ENCODE measurements around the gene FGD2.
A peak's percentile ranks its signal among the peaks of the same experiment; 100 is the strongest.
"Not testable (repeated sequence)": the region's sequence is repeated elsewhere in the genome, so short reads cannot be mapped to it uniquely, and the experiment has no call there.

FGD2 gene

DNA sequence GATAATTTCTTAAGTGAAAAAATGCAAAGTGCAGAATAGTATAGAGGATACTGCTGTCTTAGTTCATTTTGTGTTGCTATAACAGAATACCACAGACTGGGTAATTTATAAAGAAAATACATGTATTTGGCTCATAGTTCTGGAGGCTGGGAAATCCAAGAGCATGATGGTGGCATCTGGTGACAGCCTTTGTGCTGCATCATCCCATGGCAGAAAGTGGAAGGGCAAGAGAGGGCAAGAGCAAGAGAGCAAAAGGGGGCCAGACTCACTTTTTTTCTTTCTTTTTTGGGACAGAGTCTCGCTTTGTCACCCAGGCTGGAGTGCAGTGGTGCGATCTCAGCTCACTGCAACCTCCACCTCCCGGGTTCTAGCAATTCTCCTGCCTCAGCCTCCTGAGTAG lies 37.6 kb downstream of the FGD2 start:
- not testable (repeated sequence) for DNase-seq

DNA sequence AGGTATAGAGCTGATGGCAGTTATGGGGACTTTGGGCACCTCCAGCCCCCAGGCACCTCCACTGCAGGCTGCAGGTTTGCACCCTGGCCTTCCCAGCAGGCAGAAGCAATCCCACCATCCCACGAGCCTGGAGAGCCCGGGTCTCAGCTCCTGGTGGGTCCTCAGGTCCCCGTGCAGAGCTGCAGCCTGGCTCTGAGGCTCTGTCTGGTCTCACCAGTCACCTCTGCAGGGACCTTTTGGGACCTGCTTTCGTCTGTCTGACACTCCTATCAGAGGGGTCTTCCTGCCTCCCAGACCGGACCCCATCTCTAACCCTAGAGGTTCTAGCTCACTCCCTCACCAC lies 41.9 kb downstream of the FGD2 start:
- DNase-seq, result no peak

DNA sequence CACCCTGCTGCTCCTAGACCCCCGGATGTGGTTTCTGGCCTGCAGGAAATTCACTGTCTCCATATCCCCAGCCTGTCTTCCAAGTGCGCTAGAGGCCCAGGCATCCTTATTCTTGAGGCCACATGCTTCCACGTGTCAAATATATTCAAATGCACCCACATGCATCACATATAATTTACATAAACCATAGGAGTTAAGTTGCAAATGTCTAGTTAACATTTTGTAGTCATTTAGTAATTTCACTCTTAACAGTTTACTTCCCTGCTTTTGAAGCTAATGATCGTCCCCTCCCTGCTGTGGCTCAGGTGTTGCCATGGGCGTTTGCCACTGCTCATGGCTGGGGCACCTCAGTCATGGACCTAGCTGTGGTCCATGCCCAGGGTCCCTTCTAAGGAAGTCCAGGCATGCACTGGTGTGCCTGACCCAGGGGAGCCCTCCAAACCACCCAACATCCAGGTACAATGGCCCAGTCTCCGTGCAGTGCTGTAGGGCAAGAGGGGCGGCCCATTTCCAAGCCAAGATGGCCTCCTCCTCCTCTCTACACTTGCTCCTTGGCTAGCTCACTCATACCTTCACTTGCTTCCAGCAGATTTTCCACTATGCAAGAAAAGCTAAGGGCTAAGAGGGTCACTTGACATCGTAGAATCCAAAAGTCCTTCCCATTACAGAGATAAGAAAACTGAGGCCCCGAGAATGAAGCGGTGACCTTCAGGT lies 42.4 kb downstream of the FGD2 start:
- DNase-seq, result no peak

DNA sequence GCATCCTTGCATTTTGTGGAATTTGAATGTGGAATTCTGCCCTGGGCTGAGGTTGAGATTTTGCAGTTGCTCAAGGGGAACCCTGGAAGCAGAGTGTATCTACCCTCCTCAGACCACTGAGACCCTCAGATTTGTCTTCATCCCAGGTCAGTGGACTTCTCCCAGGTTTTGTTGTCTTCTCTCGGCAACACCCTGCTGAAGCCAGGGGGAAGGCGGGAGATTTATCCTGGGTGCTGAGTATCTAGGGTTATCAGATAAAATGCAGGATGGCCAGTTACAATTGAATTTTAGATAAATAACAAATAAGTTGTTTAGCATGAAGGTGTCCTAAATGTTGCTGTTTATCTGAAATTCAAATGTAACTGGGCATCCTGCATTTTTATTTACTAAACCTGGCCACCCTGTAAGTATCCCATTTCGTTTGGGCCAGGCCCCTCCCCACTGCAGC lies 43.0 kb downstream of the FGD2 start:
- no peak for DNase-seq

DNA sequence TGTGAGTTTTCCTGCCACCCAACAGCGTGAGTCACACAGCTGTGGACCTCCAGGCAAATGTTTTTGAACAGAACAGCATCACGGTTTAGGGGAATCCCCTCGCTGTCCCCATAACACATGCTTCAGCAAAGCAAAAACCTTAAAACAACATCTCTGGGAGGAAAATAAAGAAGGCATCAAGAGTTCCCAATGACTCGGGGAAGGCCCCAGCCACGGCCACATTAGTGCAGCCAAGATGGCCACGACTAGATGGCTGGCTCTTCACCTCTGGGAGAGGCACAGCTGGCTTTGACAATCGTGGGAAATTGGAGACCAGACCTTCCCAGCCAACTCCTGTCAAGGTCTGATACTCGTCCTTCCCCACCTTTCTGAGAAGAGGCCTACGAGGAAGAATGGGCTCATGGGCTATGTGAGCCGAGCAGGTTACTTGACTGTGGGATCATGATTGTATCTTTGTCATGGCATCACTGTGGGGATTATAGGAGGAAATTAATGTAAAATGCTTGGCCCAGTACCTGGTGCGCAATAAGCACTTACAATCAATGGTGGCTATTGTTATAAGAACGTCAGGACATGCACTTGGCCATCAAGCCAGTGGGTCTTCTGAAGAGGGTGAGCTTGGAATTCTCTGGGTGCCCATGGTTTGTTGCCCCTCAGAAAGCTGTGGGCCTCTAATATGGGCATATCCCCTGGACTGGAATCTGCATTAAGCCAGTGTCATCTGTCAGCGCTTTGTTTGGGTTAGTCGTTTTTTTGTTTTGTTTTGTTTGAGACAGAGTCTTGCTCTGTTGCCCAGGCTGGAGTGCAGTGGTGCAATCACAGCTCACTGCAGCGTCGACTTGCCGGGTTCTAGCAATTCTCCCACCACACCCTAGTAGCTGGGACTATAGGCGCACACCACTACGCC lies 43.6 kb downstream of the FGD2 start:
- no peak for DNase-seq

DNA sequence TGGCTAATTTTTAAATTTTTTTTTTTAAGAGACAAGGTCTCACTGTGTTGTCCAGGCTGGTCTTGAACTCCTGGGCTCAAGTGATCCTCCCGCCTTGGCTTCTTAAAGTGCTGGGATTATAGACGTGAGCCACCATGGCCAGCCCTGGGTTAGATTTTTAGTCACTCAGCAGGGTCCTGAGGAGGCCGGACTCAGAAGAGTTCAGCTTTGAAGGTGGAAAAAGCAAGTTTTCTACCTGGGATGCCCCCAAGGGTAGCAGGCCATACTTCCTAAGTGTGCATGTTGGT lies 44.2 kb downstream of the FGD2 start:
- no peak for DNase-seq

DNA sequence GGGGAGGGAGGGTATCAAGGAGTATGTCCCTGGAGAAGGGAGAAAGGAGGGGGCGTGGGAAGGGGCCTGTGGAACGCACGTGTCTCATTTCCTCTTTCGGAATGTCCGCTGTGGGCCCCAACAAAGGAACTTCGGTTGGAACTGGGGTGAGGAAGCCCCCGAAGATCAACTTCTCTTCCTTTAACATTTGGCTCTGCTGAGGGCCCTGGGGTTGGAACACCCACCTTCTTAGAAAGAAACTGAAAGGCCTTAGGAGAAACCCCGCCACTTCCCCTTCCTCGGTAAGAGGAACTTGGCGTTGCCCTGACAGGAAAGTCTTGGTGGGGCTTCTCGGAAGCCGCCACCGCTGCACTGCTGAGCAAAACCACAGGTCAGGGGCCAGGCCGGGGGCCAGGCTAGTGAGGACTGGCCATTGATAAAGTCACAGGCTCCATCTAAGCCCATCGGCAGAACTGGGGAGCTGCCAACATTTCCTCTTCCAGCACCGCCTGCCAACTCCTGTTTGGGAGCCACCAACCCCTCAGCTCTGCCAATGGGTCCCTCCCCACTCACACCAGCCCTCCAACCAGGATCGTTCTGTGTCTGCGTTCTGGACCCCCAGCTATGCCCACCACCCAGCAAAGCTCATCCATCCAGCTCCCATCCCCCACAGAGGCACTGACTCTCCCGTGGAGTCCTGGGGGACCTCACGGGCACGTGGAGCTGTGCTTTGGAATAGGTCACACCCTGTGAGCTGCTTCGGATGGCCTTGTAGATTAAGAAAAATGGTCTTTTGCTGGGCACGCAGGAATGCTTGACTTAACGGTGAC lies 44.8 kb downstream of the FGD2 start:
- no peak for DNase-seq

DNA sequence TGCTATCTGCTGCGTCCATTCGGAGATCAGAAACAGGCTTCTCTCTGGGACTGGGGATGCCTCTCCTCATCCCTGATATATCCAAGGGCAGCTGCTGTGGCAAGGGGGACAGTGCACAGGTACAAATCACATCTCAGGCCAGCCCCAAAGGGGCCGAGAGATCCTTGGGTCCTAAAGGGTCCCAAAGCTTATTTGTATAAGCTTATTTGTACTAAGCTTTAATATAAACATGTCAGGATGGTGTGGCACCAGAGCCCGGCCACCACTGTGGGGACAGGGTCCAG lies 45.3 kb downstream of the FGD2 start:
- no peak for DNase-seq

DNA sequence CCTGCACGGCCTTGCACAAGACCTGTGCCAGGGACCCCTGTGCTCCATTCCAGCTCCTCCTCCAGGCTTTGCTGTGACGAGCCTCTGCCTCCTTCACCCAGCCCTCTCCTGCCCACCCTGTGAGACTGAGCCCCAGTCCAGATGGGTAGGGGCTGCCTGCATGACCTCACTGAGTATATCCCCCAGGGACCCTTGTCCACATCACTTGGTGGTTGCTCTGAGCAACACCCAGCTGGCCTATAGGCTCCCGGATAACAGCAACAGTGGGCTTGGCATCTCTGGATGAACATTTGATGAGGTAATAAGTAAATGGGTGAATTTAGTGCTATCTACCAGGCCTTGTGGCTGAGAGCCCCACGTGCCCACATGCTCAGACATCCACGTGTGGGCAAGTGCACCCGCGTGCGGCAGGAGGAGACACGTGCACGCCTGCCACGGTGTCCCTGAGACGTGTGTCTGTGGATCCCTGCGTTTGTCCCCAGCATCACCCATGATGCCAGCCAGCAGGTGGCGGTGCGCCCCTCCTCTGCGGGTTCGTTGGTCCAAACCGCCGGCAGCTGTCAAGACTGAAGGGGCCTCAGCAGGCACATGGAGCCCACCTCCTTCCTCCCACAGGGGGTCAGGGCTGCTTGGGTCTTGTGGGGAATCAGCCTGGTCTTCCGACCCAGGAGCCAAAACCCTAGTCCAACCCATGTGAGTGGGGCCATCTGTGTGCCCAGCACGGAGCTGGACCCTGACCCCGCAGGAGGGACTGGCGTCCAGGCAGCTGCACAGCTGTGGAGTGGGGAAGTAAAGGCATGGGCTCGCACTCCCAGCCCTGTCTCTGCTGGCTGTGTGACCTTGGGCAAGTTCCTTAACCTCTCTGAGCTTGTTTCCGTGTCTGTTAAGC lies 45.9 kb downstream of the FGD2 start:
- peak; percentile 19 for DNase-seq

DNA sequence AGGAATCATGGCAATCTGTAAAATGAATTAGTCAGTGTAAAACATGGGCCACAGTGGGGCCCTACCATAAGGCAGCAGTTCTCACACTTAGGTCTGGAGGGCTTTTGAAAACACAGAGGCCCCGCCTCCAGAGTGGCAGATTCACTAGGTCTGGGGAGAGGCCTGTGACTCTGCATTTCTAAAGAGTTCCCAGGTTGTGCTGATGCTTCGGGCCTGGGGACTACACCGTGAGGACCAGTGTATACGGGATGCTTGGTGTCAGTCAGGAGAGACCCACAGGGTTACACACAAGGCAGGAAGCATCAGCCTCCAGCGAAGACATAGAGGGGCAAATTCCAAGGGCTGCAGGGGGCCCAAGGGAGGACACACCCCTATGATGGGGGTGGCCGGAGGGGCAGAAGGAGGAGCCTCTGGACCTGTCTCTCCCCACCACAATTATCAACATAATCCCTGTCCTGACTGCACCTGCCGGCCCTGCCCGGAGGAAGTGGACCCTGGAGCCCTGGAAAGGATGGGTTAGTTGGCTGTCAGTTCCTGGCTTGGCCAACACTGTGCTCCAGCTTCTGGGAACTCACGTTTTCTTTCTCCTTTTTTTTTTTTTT lies 46.7 kb downstream of the FGD2 start:
- no peak for DNase-seq

DNA sequence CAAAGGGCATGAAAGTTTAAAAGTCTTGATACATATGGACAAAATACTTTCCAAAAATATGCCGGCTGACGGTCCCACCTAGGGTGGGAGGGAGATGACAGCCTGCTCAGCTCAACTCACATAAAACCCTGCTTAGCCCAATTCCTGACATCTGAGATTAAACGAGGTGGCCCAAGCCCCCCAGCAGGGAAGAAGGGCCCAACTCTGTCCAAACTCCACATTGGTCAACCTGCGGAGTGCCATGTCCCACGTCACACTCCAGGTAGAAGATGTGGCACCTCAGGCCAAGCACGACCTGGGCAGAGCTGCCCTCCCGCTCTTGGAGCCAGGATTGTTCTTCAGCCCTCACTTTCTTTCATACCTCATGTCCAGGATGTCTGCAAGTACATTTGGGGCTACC lies 48.2 kb downstream of the FGD2 start:
- no peak for DNase-seq

DNA sequence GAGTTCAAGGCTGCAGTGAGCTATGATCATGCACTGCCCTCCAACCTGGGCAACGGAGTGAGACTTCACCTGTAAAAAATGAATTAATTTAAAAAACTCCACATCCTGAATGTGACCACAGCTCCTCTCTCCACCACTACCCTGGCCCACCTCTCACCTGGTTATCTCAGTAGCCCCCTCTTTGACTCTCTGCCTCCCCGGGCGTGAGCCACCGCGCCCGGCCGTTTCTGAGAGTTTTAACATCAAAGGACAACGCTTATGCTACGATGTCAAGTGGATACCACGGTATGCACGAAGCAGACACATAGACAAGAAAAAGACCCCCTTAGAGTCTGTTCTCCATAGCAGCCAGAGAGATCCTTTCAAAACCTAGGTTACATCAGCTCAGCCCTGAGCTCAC lies 48.7 kb downstream of the FGD2 start:
- no peak for DNase-seq

DNA sequence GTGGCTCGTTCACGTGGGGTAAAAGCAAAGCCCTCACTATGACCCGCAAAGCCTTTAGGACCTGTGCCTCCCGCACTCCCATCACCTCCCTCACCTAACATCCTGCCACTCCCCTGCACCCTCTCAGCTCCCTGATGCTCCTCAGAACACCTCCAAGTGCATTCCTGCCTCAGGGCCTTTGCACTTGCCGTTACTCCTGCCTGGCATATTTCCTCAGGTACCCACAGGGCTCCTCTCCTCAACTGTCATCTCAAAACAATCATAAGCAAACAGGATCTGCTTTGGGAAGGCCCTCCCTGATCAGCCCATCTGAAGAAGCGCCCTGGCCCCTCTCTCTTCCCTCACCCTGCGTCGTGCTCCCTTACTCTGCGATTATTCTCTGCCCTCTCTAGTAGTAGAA lies 49.1 kb downstream of the FGD2 start:
- no peak for DNase-seq

DNA sequence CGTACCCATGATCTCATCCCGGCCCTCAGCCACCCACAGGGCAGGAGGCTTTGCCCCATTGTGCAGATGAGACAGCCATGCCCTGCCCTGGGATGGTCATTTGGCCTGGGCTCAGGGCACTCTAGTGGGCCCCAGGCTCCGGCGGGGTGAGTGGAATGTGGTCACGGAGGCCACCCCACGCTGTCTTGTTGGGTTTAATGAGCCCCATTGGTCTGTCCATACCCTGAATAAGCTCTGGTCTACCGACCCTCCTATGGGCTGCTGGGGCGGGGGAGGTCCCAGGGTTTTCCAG lies 50.6 kb downstream of the FGD2 start:
- DNase-seq, result no peak

DNA sequence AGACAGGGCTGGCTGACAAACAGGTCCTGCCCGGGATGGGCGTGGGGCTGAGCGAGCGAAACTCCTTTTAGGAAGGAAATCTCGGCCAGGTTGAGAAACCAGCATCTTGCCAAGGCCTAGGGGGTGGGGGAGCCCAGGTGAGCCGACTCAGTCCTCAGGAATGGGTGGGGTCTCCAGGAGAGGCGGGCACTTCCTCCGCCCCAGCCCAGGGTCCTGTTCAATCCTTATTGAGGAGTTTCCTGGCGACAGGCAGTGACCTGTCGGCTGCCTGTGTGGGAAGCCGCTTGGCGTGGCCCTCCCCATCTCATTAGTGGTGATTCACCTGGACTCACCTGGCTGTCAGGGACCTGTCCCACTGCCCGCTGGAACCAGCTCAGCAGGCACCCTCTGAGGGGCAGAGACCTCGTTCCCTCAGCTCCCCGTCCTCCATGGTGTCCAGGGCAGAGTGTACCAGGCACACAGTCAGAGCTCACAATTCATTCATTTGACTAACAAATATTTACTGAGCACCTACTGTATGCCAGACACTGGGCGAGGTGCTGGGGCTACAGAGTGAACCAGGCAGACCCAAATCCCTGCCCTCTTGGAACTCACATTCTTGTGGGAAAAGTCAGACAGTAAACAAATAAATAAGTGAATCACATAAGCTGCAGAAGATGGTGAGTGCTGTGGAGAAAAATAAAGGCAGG lies 51.1 kb downstream of the FGD2 start:
- no peak for DNase-seq

DNA sequence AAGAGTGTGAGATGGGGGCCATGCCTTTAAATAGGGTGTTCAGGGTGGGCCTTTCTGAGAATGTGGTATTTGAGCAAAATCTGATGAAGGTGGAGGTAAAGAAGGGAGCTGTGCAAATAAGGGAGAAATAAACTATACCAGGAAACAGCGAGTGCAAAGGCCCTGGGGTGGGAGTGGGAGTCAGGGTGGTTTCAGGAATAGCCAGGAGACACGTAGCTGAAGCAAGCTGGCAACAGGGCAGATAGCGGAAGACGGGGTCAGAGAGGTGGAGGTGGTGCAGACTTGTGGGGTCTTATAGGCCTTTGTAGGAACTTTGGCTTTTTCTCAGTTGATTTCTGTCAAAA lies 51.6 kb downstream of the FGD2 start:
- DNase-seq, result no peak

DNA sequence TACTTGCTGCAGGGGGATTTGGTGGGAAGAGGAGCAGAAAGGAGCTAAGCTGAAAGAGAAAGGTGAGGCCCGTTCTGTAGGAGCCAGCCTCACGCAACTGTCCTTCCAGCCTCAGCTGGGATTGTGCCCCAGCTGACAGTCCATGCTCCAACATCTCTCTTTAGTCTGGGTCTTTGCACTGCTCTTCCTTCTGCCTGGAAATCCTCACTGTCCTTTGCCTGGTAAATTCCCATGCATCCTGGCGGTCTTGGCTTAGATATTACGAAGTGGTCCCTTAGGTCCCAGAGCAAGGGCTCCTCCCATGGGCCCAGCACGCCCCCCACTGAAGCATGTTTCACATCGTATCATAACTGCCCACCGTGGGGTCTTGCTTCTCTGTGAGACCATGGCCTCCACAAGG lies 52.2 kb downstream of the FGD2 start:
- DNase-seq, result no peak

DNA sequence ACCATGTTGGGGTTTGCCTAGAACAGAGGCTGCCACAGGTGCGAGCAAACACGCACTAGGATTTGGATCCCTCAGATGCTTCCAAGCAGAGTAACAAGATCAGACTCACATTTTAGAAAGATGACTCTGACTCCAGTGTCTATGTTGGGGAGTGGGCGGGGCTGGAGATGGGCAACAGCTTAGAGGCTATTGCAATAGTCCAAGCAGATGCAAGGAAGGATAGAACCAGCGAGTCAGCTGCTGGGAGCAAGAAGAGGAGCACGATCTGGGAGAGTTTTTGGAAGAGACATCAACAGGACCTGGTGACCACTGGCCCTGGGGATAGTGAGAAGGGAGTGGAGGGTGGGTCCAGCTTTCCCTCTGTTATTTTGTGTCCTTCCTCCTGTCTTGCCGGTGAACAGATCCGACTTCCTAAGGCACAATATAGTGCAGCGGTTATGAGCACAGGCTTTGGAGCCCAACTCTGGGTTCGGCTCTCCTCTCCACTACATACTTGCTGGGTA lies 52.7 kb downstream of the FGD2 start:
- DNase-seq, result no peak

DNA sequence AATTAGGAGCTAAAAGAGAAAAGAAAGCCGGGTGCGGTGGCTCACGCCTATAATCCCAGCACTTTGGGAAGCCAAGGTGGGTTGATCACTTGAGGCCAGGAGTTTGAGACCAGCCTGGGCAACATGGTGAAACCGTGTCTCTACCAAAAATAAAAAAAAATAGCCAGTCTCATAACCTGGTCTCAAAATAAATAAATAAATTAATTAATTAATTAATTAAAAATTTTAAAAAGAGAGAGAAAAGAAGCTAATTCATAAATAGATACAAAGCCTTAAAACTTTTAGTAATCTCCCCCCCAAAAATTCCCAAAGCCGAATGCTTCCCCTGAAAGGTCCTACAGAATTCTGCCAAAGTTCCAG lies 53.5 kb downstream of the FGD2 start:
- DNase-seq, result not testable (repeated sequence)

DNA sequence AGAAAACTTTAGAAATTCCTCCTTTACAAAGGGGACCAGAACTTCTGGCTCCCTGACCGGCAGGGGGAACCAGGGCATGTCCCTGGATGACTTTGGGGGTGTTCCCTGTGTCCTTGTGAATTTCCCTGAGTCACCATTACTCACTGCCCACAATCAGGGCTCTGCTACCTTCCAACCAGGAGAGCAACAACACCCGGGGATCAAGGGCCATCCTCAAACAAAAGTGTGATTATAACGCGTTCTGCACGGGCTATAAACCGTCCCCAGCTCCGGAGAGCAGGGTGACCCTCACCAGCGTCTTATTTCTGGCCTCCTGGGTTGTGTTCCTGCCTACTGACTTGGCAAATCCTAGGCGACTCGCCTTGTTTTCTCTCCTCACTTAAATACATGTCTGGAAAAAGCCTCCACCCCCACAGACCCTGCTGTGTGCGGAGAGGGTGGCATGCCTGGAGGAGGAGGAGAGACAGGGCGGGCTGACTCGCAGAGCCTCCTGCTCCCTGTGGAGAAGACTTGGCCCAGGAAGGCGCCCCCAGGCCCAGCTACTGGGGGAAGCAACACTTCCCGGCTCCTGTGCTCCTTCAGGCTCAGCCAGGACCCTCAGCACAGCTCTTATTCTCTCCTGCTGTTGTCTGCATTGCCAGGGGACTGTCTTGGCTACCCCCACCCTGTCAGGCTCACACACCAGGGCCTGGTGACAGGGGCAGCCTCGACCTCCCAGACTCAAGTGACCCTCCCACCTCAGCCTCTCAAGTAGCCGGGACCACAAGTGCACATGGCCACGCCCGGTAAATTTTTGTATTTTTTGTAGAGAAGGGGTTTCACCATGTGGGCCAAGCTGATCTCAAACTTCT lies 54.1 kb downstream of the FGD2 start:
- DNase-seq, result no peak

DNA sequence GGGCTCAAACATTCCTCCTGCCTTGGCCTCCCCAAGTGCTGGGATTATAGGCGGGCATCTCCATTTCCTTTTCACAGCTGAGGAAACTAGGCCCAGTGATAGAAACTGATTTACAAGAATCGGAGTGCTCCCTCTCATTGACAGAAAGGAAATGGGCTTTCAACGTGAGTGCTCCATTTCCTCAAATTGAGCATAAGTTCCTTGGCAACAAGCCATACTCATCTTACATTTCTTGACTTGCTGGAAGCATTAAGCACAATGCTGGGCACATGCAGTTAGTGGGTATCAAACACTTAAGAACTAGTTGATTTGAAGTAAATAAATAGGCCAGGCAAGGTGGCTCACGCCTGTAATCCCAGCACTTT lies 54.7 kb downstream of the FGD2 start:
- DNase-seq, result no peak
